IMR-90 (cell line): ENCODE data around the gene TMEM225. TPM values are rescaled to one million over a fixed set of nuclear protein-coding genes. Genes with fewer than 3 reads are reported as not detected.

Experiments
- ATAC-seq: fragments of 200-7000 bp; cut with Tn5 transposase; 2 replicates; pipeline ENCODE4 v1.9.1; 2020; ENCODE audit warnings: low read depth, mild to moderate bottlenecking, moderate library complexity
- BruUV-seq: library from RNA; stranded (reverse); fragments of 400-500 nt; replicated peaks from 2 replicates; lab custom pipeline; 2021; lab: Mats Ljungman, UMichigan
- CTCF ChIA-PET: fragments of 300-600 bp; formaldehyde crosslinking; extraction: SDS; loops from one replicate; lab custom pipeline; 2021; ENCODE audit warnings: antibody characterized with exemption; lab: Yijun Ruan, JAX
- POLR2A ChIA-PET: fragments of 300-600 bp; sonication (Branson Sonifier 250); formaldehyde crosslinking; loops from one replicate; lab custom pipeline; 2022; ENCODE audit warnings: antibody characterized with exemption; ENCODE audit not compliant: unreplicated experiment; lab: Charles Lee
- DNase-seq: peaks from one replicate; pipeline ENCODE4 v3.0.0; 2013
- H2AFZ ChIP-seq: replicated peaks from 2 replicates; pipeline ENCODE3; 2013; ENCODE audit warnings: low read length, mild to moderate bottlenecking; ENCODE audit not compliant: poor library complexity
- H2AK5ac ChIP-seq: 2 replicates; pipeline ENCODE4 v1.6.1; 2013; ENCODE audit warnings: low read depth, low read length, inconsistent platforms
- H2AK9ac ChIP-seq: replicated peaks from 2 replicates; pipeline ENCODE3; 2013; ENCODE audit warnings: mild to moderate bottlenecking, low read depth, low read length, moderate library complexity; ENCODE audit not compliant: poor library complexity
- H2BK120ac ChIP-seq: 2 replicates; pipeline ENCODE4 v1.6.1; 2013; ENCODE audit warnings: low read depth, low read length, inconsistent platforms
- H2BK15ac ChIP-seq: 3 replicates; pipeline ENCODE4 v1.6.1; 2013; ENCODE audit warnings: low read depth, low read length, inconsistent platforms
- H2BK20ac ChIP-seq: 2 replicates; pipeline ENCODE4 v1.6.1; 2013; ENCODE audit warnings: low read depth, mild to moderate bottlenecking, inconsistent platforms, low read length, moderate library complexity
- H2BK5ac ChIP-seq: 2 replicates; pipeline ENCODE4 v1.6.1; 2013; ENCODE audit warnings: mild to moderate bottlenecking, low read depth, low read length, inconsistent platforms; ENCODE audit not compliant: poor library complexity, severe bottlenecking
- H3K14ac ChIP-seq: replicated peaks from 2 replicates; pipeline ENCODE4 v1.6.1; 2013; ENCODE audit warnings: low read depth, low read length, inconsistent platforms
- H3K18ac ChIP-seq: 2 replicates; pipeline ENCODE4 v1.6.1; 2013; ENCODE audit warnings: low read depth, low read length, control low read depth
- H3K23ac ChIP-seq: 2 replicates; pipeline ENCODE4 v1.6.1; 2013; ENCODE audit warnings: low read depth, low read length, inconsistent platforms
- H3K27ac ChIP-seq: 2 replicates; pipeline ENCODE4 v1.5.1; 2013; ENCODE audit warnings: mild to moderate bottlenecking, control low read depth, low read length; ENCODE audit not compliant: insufficient read depth
- H3K27me3 ChIP-seq: 2 replicates; pipeline ENCODE4 v1.6.1; 2013; ENCODE audit warnings: low read length; ENCODE audit not compliant: control insufficient read depth, insufficient read depth
- H3K36me3 ChIP-seq: 2 replicates; pipeline ENCODE4 v1.6.1; 2013; ENCODE audit warnings: low read length, mixed read lengths; ENCODE audit not compliant: control insufficient read depth, insufficient read depth
- H3K4ac ChIP-seq: 2 replicates; pipeline ENCODE4 v1.6.1; 2013; ENCODE audit warnings: low read depth, low read length, inconsistent platforms
- H3K4me1 ChIP-seq: 2 replicates; pipeline ENCODE4 v1.6.1; 2013; ENCODE audit warnings: low read length, mixed read lengths; ENCODE audit not compliant: control insufficient read depth, insufficient read depth
- H3K4me2 ChIP-seq: 2 replicates; pipeline ENCODE4 v1.6.1; 2013; ENCODE audit warnings: low read depth, mild to moderate bottlenecking, control low read depth, low read length, moderate library complexity
- H3K4me3 ChIP-seq: 2 replicates; pipeline ENCODE4 v1.5.1; 2013; ENCODE audit warnings: low read depth, mild to moderate bottlenecking, control low read depth, low read length, moderate library complexity; ENCODE audit not compliant: insufficient read depth
- H3K56ac ChIP-seq: 2 replicates; pipeline ENCODE4 v1.6.1; 2013; ENCODE audit warnings: low read length, inconsistent platforms; ENCODE audit not compliant: insufficient read depth; ENCODE audit errors: extremely low read depth
- H3K79me1 ChIP-seq, 2 experiments: 2 replicates each; pipeline ENCODE4 v1.6.1; 2013; ENCODE audit warnings: low read length in 2 of 2, inconsistent platforms in 1 of 2, low read depth in 1 of 2
- H3K9ac ChIP-seq: 2 replicates; pipeline ENCODE4 v1.6.1; 2013; ENCODE audit warnings: low read depth, low read length, control low read depth
- H3K9me1 ChIP-seq: 2 replicates; pipeline ENCODE4 v1.6.1; 2013; ENCODE audit warnings: low read length, inconsistent platforms; ENCODE audit not compliant: insufficient read depth
- H3K9me3 ChIP-seq: 2 replicates; pipeline ENCODE4 v1.6.1; 2013; ENCODE audit warnings: low read length; ENCODE audit not compliant: control insufficient read depth, insufficient read depth
- H4K20me1 ChIP-seq: 2 replicates; pipeline ENCODE4 v1.6.1; 2013; ENCODE audit warnings: low read length, inconsistent platforms; ENCODE audit not compliant: insufficient read depth
- H4K5ac ChIP-seq: 2 replicates; pipeline ENCODE4 v1.6.1; 2013; ENCODE audit warnings: mild to moderate bottlenecking, low read depth, low read length, control low read depth
- H4K8ac ChIP-seq, 2 experiments: 2 replicates each; pipeline ENCODE4 v1.6.1; 2013; ENCODE audit warnings: low read depth in 2 of 2, low read length in 2 of 2, control low read depth in 1 of 2, inconsistent platforms in 1 of 2
- H4K91ac ChIP-seq: 2 replicates; pipeline ENCODE4 v1.6.1; 2013; ENCODE audit warnings: low read depth, low read length, inconsistent platforms; ENCODE audit not compliant: insufficient read depth
- CEBPB ChIP-seq: IDR thresholded peaks from 2 replicates; pipeline ENCODE4 v1.6.1; 2012; ENCODE audit warnings: low read depth, low read length, improper control_type of control experiment
- CTCF ChIP-seq: conservative IDR thresholded peaks from 2 replicates; pipeline ENCODE4 v1.5.1; 2012; ENCODE audit warnings: mild to moderate bottlenecking, low read depth, low read length, improper control_type of control experiment
- USF2 ChIP-seq: fragments of 150-350 bp; IDR thresholded peaks from 2 replicates; pipeline ENCODE4 v1.6.1; 2017; ENCODE audit warnings: mild to moderate bottlenecking, antibody characterized with exemption, low read length, low read depth
- WGBS, 2 experiments: methylation state at CpG; one replicate each; pipeline versions ENCODE4 v1.1.5 to v1.1.7; 2013; ENCODE audit warnings: missing lambda C conversion rate in 2 of 2; ENCODE audit not compliant: insufficient read length in 1 of 2; ENCODE audit errors: extremely low coverage in 2 of 2; 5-methylcytosine and 5-hydroxymethylcytosine counted together
- dilution Hi-C: fragments of 300-500 bp; cut with HindIII; formaldehyde crosslinking; loops from one replicate; pipeline ENCODE4 v1.14.3; 2018; ENCODE audit warnings: low sequenced_read_pairs; ENCODE audit not compliant: unreplicated experiment
- in situ Hi-C: fragments of 300-500 bp; cut with MboI; formaldehyde crosslinking; loops from 3 replicates; pipeline ENCODE4 v1.14.3; 2019; ENCODE audit warnings: low sequenced_read_pairs, inconsistent platforms, mixed read lengths
- intact Hi-C: fragments of 100-400 bp; cut with micrococcal nuclease; formaldehyde crosslinking; loops from 2 replicates; pipeline ENCODE4 v1.10.0; 2022
- polyA plus RNA-seq, 3 experiments: library from polyadenylated mRNA; depleted of rRNA; stranded (reverse); fragments of >200 nt; gene quantifications; 2 replicates each; pipeline ENCODE4 v1.2.3, GENCODE V29; 2012; ENCODE audit warnings: low replicate concordance in 1 of 3
- total RNA-seq: library from RNA; depleted of rRNA; stranded (reverse); fragments of >200 nt; gene quantifications from 2 replicates; pipeline ENCODE4 v1.2.3, GENCODE V29; 2012
- TF ChIP-seq, protein P1 (sequence below): fragments of 150-350 bp; IDR thresholded peaks from 2 replicates; pipeline ENCODE4 v1.6.1; 2016; ENCODE audit warnings: low read depth, mild to moderate bottlenecking, low read length, moderate library complexity, borderline replicate concordance

The TMEM225 gene
- total and polyA plus RNA-seq, 2 of the 4 experiments (the other 2 are of a cell fraction): not detected

- no peak for TF ChIP-seq USF2
Measured at GRCh38 chr11:123885570-123885969, at the start of gene TMEM225 (continued).

DNA sequence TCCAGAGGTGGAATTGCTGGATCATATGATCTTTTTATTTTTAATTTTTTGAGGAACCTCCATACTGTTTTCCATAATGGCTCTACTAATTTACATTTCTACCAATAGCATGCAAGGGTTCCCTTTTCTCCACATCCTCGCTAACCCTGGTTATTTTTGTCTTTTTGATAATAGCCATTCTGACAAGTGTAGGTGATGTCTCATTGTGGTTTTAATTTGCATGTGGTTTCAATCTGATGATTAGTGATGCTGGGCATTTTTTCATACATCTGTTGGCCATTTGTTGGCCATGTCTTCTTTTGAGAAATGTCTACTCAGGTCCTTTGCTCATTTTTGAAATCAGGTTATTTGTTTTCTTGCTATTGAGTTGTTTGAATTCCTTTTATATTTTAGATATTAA, 38.6 kb upstream of the TMEM225 start:
- Histone ChIP-seq H3K18ac (no peak overlapping the region), H3K27me3 (no peaks in the 10 kb centered on the region), H3K4me1 (no peaks in the 10 kb centered on the region), H3K9ac (no peak overlapping the region), H3K4ac (no peak overlapping the region), H3K56ac (no peak overlapping the region), H2AFZ (no peak overlapping the region), H2BK20ac (no peak overlapping the region), H4K91ac (no peak overlapping the region), H3K79me1 (no peaks in the 10 kb centered on the region), H2BK15ac (no peak overlapping the region), H2AK5ac (no peak overlapping the region), H2BK5ac (no peak overlapping the region), H3K36me3 (no peaks in the 10 kb centered on the region), H3K4me3 (no peak overlapping the region), H3K14ac (no peak overlapping the region), H3K9me1 (no peaks in the 10 kb centered on the region), H4K20me1 (no peaks in the 10 kb centered on the region), H2BK120ac (no peak overlapping the region), H4K5ac (no peak overlapping the region), H3K27ac (no peak overlapping the region), H3K23ac (no peak overlapping the region), H3K4me2 (no peak overlapping the region), H3K9me3 (0 out of 2 replicates have a peak, but pooled peaks cover 2% of the 10 kb centered on the region), H2AK9ac (no peak overlapping the region), H4K8ac (no peak overlapping the region)
- no peak for DNase-seq
- BruUV-seq: no TSS peak
- TF ChIP-seq CEBPB (no peak), CTCF (no peak), USF2 (no peak)
- TF ChIP-seq, protein P1, sequence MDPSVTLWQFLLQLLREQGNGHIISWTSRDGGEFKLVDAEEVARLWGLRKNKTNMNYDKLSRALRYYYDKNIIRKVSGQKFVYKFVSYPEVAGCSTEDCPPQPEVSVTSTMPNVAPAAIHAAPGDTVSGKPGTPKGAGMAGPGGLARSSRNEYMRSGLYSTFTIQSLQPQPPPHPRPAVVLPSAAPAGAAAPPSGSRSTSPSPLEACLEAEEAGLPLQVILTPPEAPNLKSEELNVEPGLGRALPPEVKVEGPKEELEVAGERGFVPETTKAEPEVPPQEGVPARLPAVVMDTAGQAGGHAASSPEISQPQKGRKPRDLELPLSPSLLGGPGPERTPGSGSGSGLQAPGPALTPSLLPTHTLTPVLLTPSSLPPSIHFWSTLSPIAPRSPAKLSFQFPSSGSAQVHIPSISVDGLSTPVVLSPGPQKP: no peak
- ChIA-PET POLR2A (no interaction called here), CTCF (no interaction called here)
- in situ Hi-C loops (no loop called here), dilution Hi-C loops (no loop called here), intact Hi-C loops (no loop called here)
- no peak for ATAC-seq
- WGBS, 2 experiments: no CpG with 5 or more reads among the region's 1 CpG
